ENCODE results near the gene LEUTX. TPM values are rescaled to one million over a fixed set of nuclear protein-coding genes. Genes with fewer than 3 reads are reported as not detected.
A peak's percentile ranks its signal among the peaks of the same experiment; 100 is the strongest.

Gene LEUTX
- total and polyA plus RNA-seq, 2 donors (not counting 1 experiment from before 2014, with no cell fraction given) = not detected

DNA sequence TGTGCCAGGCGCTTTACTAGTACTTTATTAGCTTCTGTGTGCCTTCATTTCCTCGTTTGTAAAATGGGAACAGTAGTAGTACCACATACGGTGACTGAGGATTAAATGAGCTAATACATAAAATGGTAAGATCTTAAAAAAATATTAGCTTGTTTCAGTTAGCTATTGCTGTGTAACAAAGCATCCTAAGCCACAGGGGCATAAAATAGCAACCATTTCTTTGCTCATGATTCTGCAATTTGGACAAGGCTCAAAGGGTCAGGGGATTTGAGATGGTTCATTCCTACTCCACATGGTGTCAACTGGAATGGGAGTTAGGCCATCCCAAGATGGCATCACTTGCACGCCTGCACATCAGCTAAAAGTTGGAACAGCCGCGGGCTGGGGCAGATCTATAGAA lies 42.0 kb downstream of the LEUTX start:
- Histone ChIP-seq H3K27me3 (replicated peaks in 1 of 4; ENCODE audit: control extremely low read depth in 1 of 4, control insufficient read depth in 3 of 4, insufficient read depth in 4 of 4, low read length in 3 of 4) (no peaks in the 10 kb centered on the region), H3K79me2 (ENCODE audit: control insufficient read depth, insufficient read depth, low read length) (peaks cover 34% of the 10 kb centered on the region), H3K36me3 (replicated peaks in 1 of 2; ENCODE audit: control extremely low read depth in 1 of 2, control insufficient read depth in 1 of 2, extremely low read depth in 1 of 2, insufficient read depth in 2 of 2, low read length in 1 of 2) (peaks cover 0 to 6% of the 10 kb centered on the region in 2 experiments), H3K9ac (ENCODE audit: low read length) (no peak overlapping the region), H3K4me1 (ENCODE audit: control insufficient read depth in 2 of 2, insufficient read depth in 2 of 2, low read length in 2 of 2) (peaks cover 28 to 29% of the 10 kb centered on the region in 2 donors), H3K9me3 (ENCODE audit: control extremely low read depth in 1 of 3, control insufficient read depth in 2 of 3, insufficient read depth in 1 of 3, low read length in 2 of 3) (no peaks in the 10 kb centered on the region), H2AFZ (ENCODE audit: insufficient read depth, low read depth, low read length, poor library complexity, severe bottlenecking) (no peak overlapping the region), H3K27ac (ENCODE audit: low read length in 2 of 2) (no peak overlapping the region), H3K4me3 (ENCODE audit: control extremely low read depth in 1 of 5, extremely low read depth in 1 of 5, insufficient read depth in 1 of 5, low read depth in 2 of 5, low read length in 4 of 5) (no peak overlapping the region), H4K20me1 (ENCODE audit: control insufficient read depth, insufficient read depth, low read length, poor library complexity, severe bottlenecking) (peaks cover 6% of the 10 kb centered on the region), H3K4me2 (replicated peaks; ENCODE audit: low read depth, low read length, poor library complexity, severe bottlenecking) (no peak overlapping the region)
- no peak for DNase-seq
- Mint-ChIP-seq H3K4me3 (no peak overlapping the region), H3K27me3 (no peaks in the 10 kb centered on the region), H3K27ac (no peak overlapping the region), H3K4me1 (peaks cover 16% of the 10 kb centered on the region), H3K9me3 (ENCODE audit: insufficient read depth) (no peaks in the 10 kb centered on the region)
- ChIA-PET POLR2A (interaction anchor here (0.6 to 1.0 kb wide), 2 partner anchors 13 to 34 kb away, joined by 3 read pairs; partner anchors contain the start of gene DYRK1B), CTCF (interaction anchor here (1.4 to 3.1 kb wide), 2 partner anchors 22 to 28 kb away, joined by 3 to 19 read pairs; no protein-coding TSS in a partner anchor)
- 100% methylated on average over 1 of the region's 6 CpGs for WGBS (ENCODE audit: insufficient coverage)
- no peak for ATAC-seq (ENCODE audit: low read depth)
- intact Hi-C loops (cut with micrococcal nuclease) = no loop called here
- no peak for TF ChIP-seq EZH2 (IDR thresholded peaks at IDR 0.05; ENCODE audit: borderline replicate concordance, insufficient read depth, low read depth, low read length, poor library complexity, severe bottlenecking)
- TF ChIP-seq, protein P1, sequence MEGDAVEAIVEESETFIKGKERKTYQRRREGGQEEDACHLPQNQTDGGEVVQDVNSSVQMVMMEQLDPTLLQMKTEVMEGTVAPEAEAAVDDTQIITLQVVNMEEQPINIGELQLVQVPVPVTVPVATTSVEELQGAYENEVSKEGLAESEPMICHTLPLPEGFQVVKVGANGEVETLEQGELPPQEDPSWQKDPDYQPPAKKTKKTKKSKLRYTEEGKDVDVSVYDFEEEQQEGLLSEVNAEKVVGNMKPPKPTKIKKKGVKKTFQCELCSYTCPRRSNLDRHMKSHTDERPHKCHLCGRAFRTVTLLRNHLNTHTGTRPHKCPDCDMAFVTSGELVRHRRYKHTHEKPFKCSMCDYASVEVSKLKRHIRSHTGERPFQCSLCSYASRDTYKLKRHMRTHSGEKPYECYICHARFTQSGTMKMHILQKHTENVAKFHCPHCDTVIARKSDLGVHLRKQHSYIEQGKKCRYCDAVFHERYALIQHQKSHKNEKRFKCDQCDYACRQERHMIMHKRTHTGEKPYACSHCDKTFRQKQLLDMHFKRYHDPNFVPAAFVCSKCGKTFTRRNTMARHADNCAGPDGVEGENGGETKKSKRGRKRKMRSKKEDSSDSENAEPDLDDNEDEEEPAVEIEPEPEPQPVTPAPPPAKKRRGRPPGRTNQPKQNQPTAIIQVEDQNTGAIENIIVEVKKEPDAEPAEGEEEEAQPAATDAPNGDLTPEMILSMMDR (IDR thresholded peaks at IDR 0.05) = no peak

DNA sequence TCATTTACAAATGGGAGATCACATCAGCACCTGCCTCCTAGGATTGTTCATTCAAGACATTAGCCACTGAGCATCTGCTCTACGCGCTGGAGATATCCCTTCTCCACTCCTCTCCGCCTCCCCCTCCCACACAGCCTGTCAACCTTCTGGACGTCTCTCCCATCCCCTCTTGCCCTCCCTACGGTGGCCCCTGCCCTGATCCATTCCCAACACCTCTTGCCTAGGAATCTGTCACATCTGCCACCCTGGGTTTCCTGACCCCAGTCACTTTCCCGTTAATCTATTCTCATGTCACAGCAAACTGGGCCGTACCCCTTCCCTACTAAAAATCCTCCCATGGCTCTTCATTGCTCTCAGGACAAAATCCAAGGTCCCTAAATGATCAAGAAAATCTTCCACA lies 45.0 kb downstream of the LEUTX start:
- no peaks in the 10 kb centered on the region for H3K27me3 ChIP-seq (replicated peaks in 1 of 4; ENCODE audit: control extremely low read depth in 1 of 4, control insufficient read depth in 3 of 4, insufficient read depth in 4 of 4, low read length in 3 of 4)
- H3K4me1 ChIP-seq (ENCODE audit: control insufficient read depth in 2 of 2, insufficient read depth in 2 of 2, low read length in 2 of 2) = peaks cover 23 to 34% of the 10 kb centered on the region in 2 donors
- H3K9ac ChIP-seq (ENCODE audit: low read length) = peak overlapping the region; percentile 76
- no peak overlapping the region for H3K27ac Mint-ChIP-seq
- ChIA-PET CTCF (interaction anchor here (3.1 kb wide), 1 partner anchor 21 kb away, joined by 14 read pairs; no protein-coding TSS in a partner anchor), POLR2A (interaction anchor here (0.6 kb wide), 1 partner anchor 1611 kb away, joined by 16 read pairs; no protein-coding TSS in a partner anchor)
- peak overlapping the region in 1 of 2 donors; percentile 55 for H3K27ac ChIP-seq (ENCODE audit: low read length in 2 of 2)
- H3K4me3 Mint-ChIP-seq = no peak overlapping the region
- DNase-seq (no peak), ATAC-seq (ENCODE audit: low read depth) (no peak)
- peaks cover 6% of the 10 kb centered on the region for H4K20me1 ChIP-seq (ENCODE audit: control insufficient read depth, insufficient read depth, low read length, poor library complexity, severe bottlenecking)
- peak overlapping the region; percentile 66 to 85 (median 79) for H3K4me3 ChIP-seq (ENCODE audit: control extremely low read depth in 1 of 5, extremely low read depth in 1 of 5, insufficient read depth in 1 of 5, low read depth in 2 of 5, low read length in 4 of 5)
- TF ChIP-seq, protein P1 (IDR thresholded peaks at IDR 0.05) = no peak
- TF ChIP-seq EZH2 (IDR thresholded peaks at IDR 0.05; ENCODE audit: borderline replicate concordance, insufficient read depth, low read depth, low read length, poor library complexity, severe bottlenecking) = no peak
- 46% methylated on average over 7 of the region's 7 CpGs for WGBS (ENCODE audit: insufficient coverage)
- intact Hi-C loops (cut with micrococcal nuclease) = loop anchor here (1.0 kb wide), 5 partner anchors 10 to 368 kb away; partner anchors contain the start of genes FBL, MAP3K10, PSMC4 and ZNF546
- no peaks in the 10 kb centered on the region for H3K27me3 Mint-ChIP-seq
- H3K9me3 ChIP-seq (ENCODE audit: control extremely low read depth in 1 of 3, control insufficient read depth in 2 of 3, insufficient read depth in 1 of 3, low read length in 2 of 3) = no peaks in the 10 kb centered on the region
- peak overlapping the region; percentile 83 for H3K4me2 ChIP-seq (replicated peaks; ENCODE audit: low read depth, low read length, poor library complexity, severe bottlenecking)
- H3K36me3 ChIP-seq (replicated peaks in 1 of 2; ENCODE audit: control extremely low read depth in 1 of 2, control insufficient read depth in 1 of 2, extremely low read depth in 1 of 2, insufficient read depth in 2 of 2, low read length in 1 of 2) = peaks cover 0 to 25% of the 10 kb centered on the region in 2 experiments
- peaks cover 16% of the 10 kb centered on the region for H3K4me1 Mint-ChIP-seq
- peak overlapping the region; percentile 91 for H2AFZ ChIP-seq (ENCODE audit: insufficient read depth, low read depth, low read length, poor library complexity, severe bottlenecking)
- H3K79me2 ChIP-seq (ENCODE audit: control insufficient read depth, insufficient read depth, low read length) = peaks cover 25% of the 10 kb centered on the region
- H3K9me3 Mint-ChIP-seq (ENCODE audit: insufficient read depth) = no peaks in the 10 kb centered on the region

Data from B cell (primary cell).